Measurements from ENCODE around the gene SPRING1.

DNA sequence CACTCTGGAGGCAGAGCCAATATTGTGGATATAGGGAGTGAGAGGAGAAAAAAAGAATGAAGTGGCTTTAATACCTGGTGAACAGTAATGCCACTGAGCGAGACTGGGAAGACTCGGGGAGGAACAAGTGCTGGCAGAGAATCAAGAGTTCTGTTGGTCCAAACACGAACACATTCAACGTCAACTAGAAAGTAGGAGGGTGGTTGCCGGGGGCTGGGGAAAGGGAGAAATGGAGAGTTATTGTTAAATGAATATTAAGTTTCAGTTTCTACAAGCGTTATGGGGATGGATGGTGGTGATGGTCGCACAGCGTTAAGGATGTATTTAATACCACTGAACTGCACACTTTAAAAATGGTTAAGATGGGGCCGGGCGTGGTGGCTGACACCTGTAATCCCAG, 2.8 kb downstream of the SPRING1 start:
- TF ChIP-seq, protein P1, sequence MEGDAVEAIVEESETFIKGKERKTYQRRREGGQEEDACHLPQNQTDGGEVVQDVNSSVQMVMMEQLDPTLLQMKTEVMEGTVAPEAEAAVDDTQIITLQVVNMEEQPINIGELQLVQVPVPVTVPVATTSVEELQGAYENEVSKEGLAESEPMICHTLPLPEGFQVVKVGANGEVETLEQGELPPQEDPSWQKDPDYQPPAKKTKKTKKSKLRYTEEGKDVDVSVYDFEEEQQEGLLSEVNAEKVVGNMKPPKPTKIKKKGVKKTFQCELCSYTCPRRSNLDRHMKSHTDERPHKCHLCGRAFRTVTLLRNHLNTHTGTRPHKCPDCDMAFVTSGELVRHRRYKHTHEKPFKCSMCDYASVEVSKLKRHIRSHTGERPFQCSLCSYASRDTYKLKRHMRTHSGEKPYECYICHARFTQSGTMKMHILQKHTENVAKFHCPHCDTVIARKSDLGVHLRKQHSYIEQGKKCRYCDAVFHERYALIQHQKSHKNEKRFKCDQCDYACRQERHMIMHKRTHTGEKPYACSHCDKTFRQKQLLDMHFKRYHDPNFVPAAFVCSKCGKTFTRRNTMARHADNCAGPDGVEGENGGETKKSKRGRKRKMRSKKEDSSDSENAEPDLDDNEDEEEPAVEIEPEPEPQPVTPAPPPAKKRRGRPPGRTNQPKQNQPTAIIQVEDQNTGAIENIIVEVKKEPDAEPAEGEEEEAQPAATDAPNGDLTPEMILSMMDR (IDR thresholded peaks at IDR 0.05; ENCODE audit: borderline replicate concordance, extremely low read depth, low read length, poor library complexity, severe bottlenecking) = no peak
- no peak for TF ChIP-seq EZH2 (IDR thresholded peaks at IDR 0.05; ENCODE audit: borderline replicate concordance, low read depth, low read length, severe bottlenecking)
